WTC11 (cell line): Measurements from ENCODE around the gene CADM2.

Source experiments
- CREB1 ChIP-seq: sonication (generic); formaldehyde crosslinking; IDR thresholded peaks from 2 replicates; pipeline ENCODE4 v1.8.0; 2023; ENCODE audit warnings: mild to moderate bottlenecking, missing genetic modification reagents
- ELF4 ChIP-seq: sonication (generic); formaldehyde crosslinking; IDR thresholded peaks from 2 replicates; pipeline ENCODE4 v1.8.1; 2022; ENCODE audit warnings: low read depth, mild to moderate bottlenecking, moderate library complexity, missing genetic modification reagents
- FOXJ3 ChIP-seq: sonication (generic); formaldehyde crosslinking; IDR thresholded peaks from 2 replicates; pipeline ENCODE4 v1.9.0; 2021; ENCODE audit warnings: missing genetic modification reagents, mild to moderate bottlenecking, borderline replicate concordance
- HMGA2 ChIP-seq: fragments of 250-450 bp; sonication (Bioruptor Pico); IDR thresholded peaks from 2 replicates; pipeline ENCODE4 v1.4.0; 2021; ENCODE audit warnings: mild to moderate bottlenecking, moderate library complexity
- NFE2L1 ChIP-seq: sonication (generic); formaldehyde crosslinking; IDR thresholded peaks from 2 replicates; pipeline ENCODE4 v1.8.1; 2023; ENCODE audit warnings: missing genetic modification reagents
- SMAD3 ChIP-seq: sonication (generic); formaldehyde crosslinking; IDR thresholded peaks from 2 replicates; pipeline ENCODE4 v1.8.0; 2022; ENCODE audit warnings: missing genetic modification reagents, mild to moderate bottlenecking, borderline replicate concordance
- SP1 ChIP-seq: sonication (generic); formaldehyde crosslinking; conservative IDR thresholded peaks from 2 replicates; pipeline ENCODE4 v1.8.1; 2022; ENCODE audit warnings: missing genetic modification reagents
- ZNF416 ChIP-seq: fragments of 250-450 bp; sonication (Bioruptor Pico); IDR thresholded peaks from 2 replicates; pipeline ENCODE4 v1.9.0; 2021; ENCODE audit warnings: mild to moderate bottlenecking, inconsistent platforms
- TF ChIP-seq, protein P1 (sequence below): fragments of 200-600 bp; IDR thresholded peaks from 2 replicates; pipeline ENCODE4 v1.8.0; 2022; ENCODE audit warnings: antibody characterized with exemption
- TF ChIP-seq, protein P2 (sequence below): sonication (generic); formaldehyde crosslinking; IDR thresholded peaks from 2 replicates; pipeline ENCODE4 v1.8.1; 2022; ENCODE audit warnings: low read depth, mild to moderate bottlenecking, moderate library complexity, missing genetic modification reagents, borderline replicate concordance
- TF ChIP-seq, protein P3 (sequence below): sonication (generic); formaldehyde crosslinking; IDR thresholded peaks from 2 replicates; pipeline ENCODE4 v1.8.1; 2023; ENCODE audit warnings: mild to moderate bottlenecking, missing genetic modification reagents, moderate library complexity
- TF ChIP-seq, protein P4 (sequence below): sonication (generic); formaldehyde crosslinking; IDR thresholded peaks from 2 replicates; pipeline ENCODE4 v1.8.0; 2022; ENCODE audit warnings: mild to moderate bottlenecking, missing genetic modification reagents
- TF ChIP-seq, protein P5 (sequence below): sonication (generic); formaldehyde crosslinking; IDR thresholded peaks from 2 replicates; pipeline ENCODE4 v1.8.1; 2022; ENCODE audit warnings: mild to moderate bottlenecking, moderate library complexity, missing genetic modification reagents
- TF ChIP-seq, protein P6 (sequence below): sonication (generic); formaldehyde crosslinking; IDR thresholded peaks from 2 replicates; pipeline ENCODE4 v1.8.1; 2023; ENCODE audit warnings: mild to moderate bottlenecking, missing genetic modification reagents

DNA sequence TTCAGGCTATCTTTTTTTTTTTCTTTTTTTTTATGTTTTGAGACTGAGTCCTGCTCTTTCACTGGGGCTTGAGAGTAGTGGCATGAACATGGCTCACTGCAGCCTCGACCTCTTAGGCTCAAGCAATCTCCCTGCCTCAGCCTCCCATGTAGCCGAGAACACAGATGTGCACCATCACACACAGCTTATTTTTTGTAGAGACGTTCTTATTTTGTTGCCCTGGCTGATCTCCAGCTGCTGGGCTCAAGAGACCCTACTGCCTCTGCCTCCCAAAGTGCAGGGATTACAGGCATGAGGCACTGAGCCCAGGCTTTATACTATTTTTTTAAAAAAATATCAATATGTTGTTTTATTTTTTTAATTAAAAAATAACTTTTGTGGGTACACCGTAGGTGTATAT, 467.3 kb downstream of the CADM2 start:
- no peak for TF ChIP-seq ZNF416 (CRISPR knock-in tag)
- TF ChIP-seq, protein P1, sequence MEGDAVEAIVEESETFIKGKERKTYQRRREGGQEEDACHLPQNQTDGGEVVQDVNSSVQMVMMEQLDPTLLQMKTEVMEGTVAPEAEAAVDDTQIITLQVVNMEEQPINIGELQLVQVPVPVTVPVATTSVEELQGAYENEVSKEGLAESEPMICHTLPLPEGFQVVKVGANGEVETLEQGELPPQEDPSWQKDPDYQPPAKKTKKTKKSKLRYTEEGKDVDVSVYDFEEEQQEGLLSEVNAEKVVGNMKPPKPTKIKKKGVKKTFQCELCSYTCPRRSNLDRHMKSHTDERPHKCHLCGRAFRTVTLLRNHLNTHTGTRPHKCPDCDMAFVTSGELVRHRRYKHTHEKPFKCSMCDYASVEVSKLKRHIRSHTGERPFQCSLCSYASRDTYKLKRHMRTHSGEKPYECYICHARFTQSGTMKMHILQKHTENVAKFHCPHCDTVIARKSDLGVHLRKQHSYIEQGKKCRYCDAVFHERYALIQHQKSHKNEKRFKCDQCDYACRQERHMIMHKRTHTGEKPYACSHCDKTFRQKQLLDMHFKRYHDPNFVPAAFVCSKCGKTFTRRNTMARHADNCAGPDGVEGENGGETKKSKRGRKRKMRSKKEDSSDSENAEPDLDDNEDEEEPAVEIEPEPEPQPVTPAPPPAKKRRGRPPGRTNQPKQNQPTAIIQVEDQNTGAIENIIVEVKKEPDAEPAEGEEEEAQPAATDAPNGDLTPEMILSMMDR = no peak
- no peak for TF ChIP-seq SP1 (CRISPR knock-in tag)
- TF ChIP-seq NFE2L1 (CRISPR knock-in tag) = no peak
- TF ChIP-seq, protein P2, sequence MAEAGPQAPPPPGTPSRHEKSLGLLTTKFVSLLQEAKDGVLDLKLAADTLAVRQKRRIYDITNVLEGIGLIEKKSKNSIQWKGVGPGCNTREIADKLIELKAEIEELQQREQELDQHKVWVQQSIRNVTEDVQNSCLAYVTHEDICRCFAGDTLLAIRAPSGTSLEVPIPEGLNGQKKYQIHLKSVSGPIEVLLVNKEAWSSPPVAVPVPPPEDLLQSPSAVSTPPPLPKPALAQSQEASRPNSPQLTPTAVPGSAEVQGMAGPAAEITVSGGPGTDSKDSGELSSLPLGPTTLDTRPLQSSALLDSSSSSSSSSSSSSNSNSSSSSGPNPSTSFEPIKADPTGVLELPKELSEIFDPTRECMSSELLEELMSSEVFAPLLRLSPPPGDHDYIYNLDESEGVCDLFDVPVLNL (CRISPR knock-in tag) = no peak
- TF ChIP-seq CREB1 (CRISPR knock-in tag) = no peak
- no peak for TF ChIP-seq ELF4 (CRISPR knock-in tag)
- TF ChIP-seq HMGA2 (CRISPR knock-in tag) = no peak
- TF ChIP-seq SMAD3 = no peak
- TF ChIP-seq, protein P3, sequence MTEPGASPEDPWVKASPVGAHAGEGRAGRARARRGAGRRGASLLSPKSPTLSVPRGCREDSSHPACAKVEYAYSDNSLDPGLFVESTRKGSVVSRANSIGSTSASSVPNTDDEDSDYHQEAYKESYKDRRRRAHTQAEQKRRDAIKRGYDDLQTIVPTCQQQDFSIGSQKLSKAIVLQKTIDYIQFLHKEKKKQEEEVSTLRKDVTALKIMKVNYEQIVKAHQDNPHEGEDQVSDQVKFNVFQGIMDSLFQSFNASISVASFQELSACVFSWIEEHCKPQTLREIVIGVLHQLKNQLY (CRISPR knock-in tag) = no peak
- TF ChIP-seq, protein P4, sequence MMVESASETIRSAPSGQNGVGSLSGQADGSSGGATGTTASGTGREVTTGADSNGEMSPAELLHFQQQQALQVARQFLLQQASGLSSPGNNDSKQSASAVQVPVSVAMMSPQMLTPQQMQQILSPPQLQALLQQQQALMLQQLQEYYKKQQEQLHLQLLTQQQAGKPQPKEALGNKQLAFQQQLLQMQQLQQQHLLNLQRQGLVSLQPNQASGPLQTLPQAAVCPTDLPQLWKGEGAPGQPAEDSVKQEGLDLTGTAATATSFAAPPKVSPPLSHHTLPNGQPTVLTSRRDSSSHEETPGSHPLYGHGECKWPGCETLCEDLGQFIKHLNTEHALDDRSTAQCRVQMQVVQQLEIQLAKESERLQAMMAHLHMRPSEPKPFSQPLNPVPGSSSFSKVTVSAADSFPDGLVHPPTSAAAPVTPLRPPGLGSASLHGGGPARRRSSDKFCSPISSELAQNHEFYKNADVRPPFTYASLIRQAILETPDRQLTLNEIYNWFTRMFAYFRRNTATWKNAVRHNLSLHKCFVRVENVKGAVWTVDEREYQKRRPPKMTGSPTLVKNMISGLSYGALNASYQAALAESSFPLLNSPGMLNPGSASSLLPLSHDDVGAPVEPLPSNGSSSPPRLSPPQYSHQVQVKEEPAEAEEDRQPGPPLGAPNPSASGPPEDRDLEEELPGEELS (CRISPR knock-in tag) = no peak
- TF ChIP-seq, protein P5, sequence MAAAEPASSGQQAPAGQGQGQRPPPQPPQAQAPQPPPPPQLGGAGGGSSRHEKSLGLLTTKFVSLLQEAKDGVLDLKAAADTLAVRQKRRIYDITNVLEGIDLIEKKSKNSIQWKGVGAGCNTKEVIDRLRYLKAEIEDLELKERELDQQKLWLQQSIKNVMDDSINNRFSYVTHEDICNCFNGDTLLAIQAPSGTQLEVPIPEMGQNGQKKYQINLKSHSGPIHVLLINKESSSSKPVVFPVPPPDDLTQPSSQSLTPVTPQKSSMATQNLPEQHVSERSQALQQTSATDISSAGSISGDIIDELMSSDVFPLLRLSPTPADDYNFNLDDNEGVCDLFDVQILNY = no peak
- TF ChIP-seq, protein P6, sequence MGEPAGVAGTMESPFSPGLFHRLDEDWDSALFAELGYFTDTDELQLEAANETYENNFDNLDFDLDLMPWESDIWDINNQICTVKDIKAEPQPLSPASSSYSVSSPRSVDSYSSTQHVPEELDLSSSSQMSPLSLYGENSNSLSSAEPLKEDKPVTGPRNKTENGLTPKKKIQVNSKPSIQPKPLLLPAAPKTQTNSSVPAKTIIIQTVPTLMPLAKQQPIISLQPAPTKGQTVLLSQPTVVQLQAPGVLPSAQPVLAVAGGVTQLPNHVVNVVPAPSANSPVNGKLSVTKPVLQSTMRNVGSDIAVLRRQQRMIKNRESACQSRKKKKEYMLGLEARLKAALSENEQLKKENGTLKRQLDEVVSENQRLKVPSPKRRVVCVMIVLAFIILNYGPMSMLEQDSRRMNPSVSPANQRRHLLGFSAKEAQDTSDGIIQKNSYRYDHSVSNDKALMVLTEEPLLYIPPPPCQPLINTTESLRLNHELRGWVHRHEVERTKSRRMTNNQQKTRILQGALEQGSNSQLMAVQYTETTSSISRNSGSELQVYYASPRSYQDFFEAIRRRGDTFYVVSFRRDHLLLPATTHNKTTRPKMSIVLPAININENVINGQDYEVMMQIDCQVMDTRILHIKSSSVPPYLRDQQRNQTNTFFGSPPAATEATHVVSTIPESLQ (CRISPR knock-in tag) = no peak
- TF ChIP-seq FOXJ3 (CRISPR knock-in tag) = no peak
